ENCODE measurements around the gene TCF12. TPM values are rescaled to one million over a fixed set of nuclear protein-coding genes. Genes with fewer than 3 reads are reported as not detected.

TCF12 gene
- total and polyA plus RNA-seq, 2 donors (not counting 3 experiments of a cell fraction or from before 2014, with no cell fraction given), result 72.1 to 133 TPM

GRCh38 chr15:57283774-57284503, 365.5 kb downstream of the TCF12 start:
- H3K9ac ChIP-seq (replicated peaks; ENCODE audit: extremely low read depth, insufficient read depth, low read length), result no peak overlapping the region
- no peak overlapping the region for H3K4me2 ChIP-seq (ENCODE audit: insufficient read depth, low read length)
- ChIA-PET CTCF (interaction anchor here (0.9 kb wide), 1 partner anchor 13 kb away, joined by 3 read pairs; no protein-coding TSS in a partner anchor), POLR2A (no interaction called here)
- H3K4me1 ChIP-seq (ENCODE audit: control insufficient read depth, extremely low read depth, insufficient read depth, low read length), result no peaks in the 10 kb centered on the region
- no peak overlapping the region for H3K4me3 ChIP-seq (replicated peaks in 1 of 3; ENCODE audit: insufficient read depth in 1 of 3, low read depth in 1 of 3, low read length in 3 of 3)
- dilution Hi-C loops (cut with MboI; ENCODE audit: extremely low pct_ligation_motif_present, low sequenced_read_pairs), result no loop called here
- no peaks in the 10 kb centered on the region for H4K20me1 ChIP-seq (replicated peaks; ENCODE audit: control insufficient read depth, extremely low read depth, insufficient read depth, low read length)
- no peak for TF ChIP-seq GATA2 (IDR thresholded peaks at IDR 0.05; ENCODE audit: insufficient read depth, insufficient read length, low read depth, low read length)
- TF ChIP-seq POLR2A (IDR thresholded peaks at IDR 0.05; ENCODE audit: low read depth, low read length), result no peak
- no peak for TF ChIP-seq EZH2 (IDR thresholded peaks at IDR 0.05; ENCODE audit: borderline replicate concordance, low read depth, low read length, severe bottlenecking)
- TF ChIP-seq FOS (IDR thresholded peaks at IDR 0.05; ENCODE audit: borderline replicate concordance, insufficient read depth, low read length), result no peak
- no peak for TF ChIP-seq JUN (IDR thresholded peaks at IDR 0.05; ENCODE audit: borderline replicate concordance, insufficient read depth, insufficient read length, low read depth)
- no peak for TF ChIP-seq MYC (IDR thresholded peaks at IDR 0.05; ENCODE audit: low read depth, low read length)
- TF ChIP-seq MAX (IDR thresholded peaks at IDR 0.05; ENCODE audit: insufficient read depth, insufficient read length), result no peak
- TF ChIP-seq CTCF (IDR thresholded peaks at IDR 0.05; ENCODE audit: extremely low read depth in 1 of 2, insufficient read depth in 1 of 2, low read depth in 1 of 2, low read length in 2 of 2), result no peak
- TF ChIP-seq POLR2AphosphoS5 (IDR thresholded peaks at IDR 0.05; ENCODE audit: insufficient read depth, low read depth, low read length), result no peak
- no peak for FAIRE-seq
- no peaks in the 10 kb centered on the region for H3K79me2 ChIP-seq (ENCODE audit: control insufficient read depth, insufficient read depth, low read length)
- H3K27me3 ChIP-seq (ENCODE audit: control insufficient read depth in 2 of 2, insufficient read depth in 2 of 2, low read length in 2 of 2), result no peaks in the 10 kb centered on the region
- H3K9me1 ChIP-seq (replicated peaks; ENCODE audit: control insufficient read depth, extremely low read depth, insufficient read depth, low read length), result no peaks in the 10 kb centered on the region
- no peak overlapping the region for H3K27ac ChIP-seq (ENCODE audit: insufficient read depth, low read depth, low read length)
- H2AFZ ChIP-seq (ENCODE audit: low read depth, low read length), result no peak overlapping the region
- no peaks in the 10 kb centered on the region for H3K9me3 ChIP-seq (replicated peaks; ENCODE audit: control insufficient read depth, insufficient read depth, low read length)
- intact Hi-C loops (cut with micrococcal nuclease), result no loop called here
- peaks cover 11 to 16% of the 10 kb centered on the region in 2 experiments for H3K36me3 ChIP-seq (ENCODE audit: control insufficient read depth in 2 of 2, extremely low read depth in 1 of 2, insufficient read depth in 2 of 2, low read length in 2 of 2)
- BruUV-seq (replicated peaks), result no TSS peak
- DNase-seq (ENCODE audit: low read depth, low spot score), result no peak
